Measurements from ENCODE around the gene NIM1K.
"Not testable (repeated sequence)": the region's sequence is repeated elsewhere in the genome, so short reads cannot be mapped to it uniquely, and the experiment has no call there.

Gene NIM1K

DNA sequence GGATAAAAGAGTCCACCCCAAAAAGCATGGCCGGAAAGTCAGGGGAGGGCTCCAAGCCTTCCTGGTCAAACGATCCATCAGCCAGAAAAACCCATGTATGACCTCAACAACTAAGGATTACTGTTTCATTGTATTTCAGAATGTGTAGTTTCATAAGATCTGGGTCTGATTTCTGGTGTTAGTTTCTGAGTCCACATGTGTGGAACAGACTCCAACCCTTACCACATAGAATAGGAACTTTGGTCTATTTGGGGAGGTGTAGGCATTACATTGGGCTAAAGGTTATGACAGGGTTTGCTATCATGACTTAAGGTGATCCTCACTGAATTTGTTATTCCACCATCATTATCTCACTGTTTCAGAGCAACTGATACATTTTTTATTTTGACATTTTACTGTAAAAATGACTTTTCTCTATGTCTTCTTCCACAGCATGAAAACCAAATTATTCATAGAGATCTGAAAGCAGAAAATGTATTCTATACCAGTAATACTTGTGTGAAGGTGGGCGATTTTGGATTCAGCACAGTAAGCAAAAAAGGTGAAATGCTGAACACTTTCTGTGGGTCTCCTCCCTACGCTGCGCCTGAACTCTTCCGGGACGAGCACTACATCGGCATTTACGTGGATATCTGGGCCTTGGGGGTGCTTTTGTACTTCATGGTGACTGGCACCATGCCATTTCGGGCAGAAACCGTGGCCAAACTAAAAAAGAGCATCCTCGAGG, 87.7 kb downstream of the NIM1K start:
- no peak for DNase-seq (ENCODE audit: low read depth, low spot score)

- no peak for DNase-seq (ENCODE audit: low read depth, low spot score)
These were observed 90.0 kb downstream of the NIM1K start for GRCh38 chr5:43281840-43282658.

GRCh38 chr5:43286623-43287022, 94.6 kb downstream of the NIM1K start:
- no peak for DNase-seq (ENCODE audit: low read depth, low spot score)

DNA sequence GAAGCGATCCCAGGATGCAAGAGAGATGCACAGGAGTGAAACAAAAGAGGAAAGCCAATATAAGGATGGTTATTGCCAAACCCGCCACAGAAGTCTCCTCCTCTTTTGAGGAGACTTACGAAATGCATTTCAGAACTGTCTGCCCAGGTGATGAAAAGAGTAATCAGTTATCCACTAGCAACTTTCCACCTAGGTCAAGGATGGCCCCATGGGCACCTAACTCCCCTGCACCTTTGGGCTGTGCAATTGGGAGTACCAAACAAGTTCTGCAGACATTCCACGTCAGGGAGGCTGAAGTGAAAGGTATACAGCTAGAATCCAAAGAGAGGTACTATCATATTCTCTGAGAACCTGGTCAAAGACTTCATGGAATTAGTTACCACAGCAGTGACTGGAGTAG, 95.5 kb downstream of the NIM1K start:
- no peak for DNase-seq (ENCODE audit: low read depth, low spot score)

GRCh38 chr5:43288269-43288831, 96.3 kb downstream of the NIM1K start:
- DNase-seq (ENCODE audit: low read depth, low spot score) = no peak

- no peak for DNase-seq (ENCODE audit: low read depth, low spot score)
These were observed 98.7 kb downstream of the NIM1K start for GRCh38 chr5:43290726-43291125.

DNA sequence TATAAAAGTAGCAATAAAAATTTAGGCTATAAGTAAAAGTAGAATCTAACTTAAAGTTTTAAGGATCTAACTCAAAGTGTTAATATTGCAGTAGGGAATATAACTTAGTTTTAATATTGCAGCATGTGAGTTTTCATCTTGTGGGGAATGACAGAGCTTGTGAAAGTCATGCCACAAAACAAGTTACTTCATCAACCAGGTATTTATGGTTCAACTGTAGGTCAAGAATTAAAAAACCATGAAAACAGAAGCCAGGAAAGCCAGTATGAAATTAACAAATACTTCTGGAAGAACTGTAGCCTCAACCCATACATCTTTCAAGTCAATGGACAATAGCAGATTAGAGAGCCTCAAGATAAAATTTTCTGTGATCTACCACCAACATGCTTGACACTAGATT, 102.2 kb downstream of the NIM1K start:
- no peak for DNase-seq (ENCODE audit: low read depth, low spot score)

DNA sequence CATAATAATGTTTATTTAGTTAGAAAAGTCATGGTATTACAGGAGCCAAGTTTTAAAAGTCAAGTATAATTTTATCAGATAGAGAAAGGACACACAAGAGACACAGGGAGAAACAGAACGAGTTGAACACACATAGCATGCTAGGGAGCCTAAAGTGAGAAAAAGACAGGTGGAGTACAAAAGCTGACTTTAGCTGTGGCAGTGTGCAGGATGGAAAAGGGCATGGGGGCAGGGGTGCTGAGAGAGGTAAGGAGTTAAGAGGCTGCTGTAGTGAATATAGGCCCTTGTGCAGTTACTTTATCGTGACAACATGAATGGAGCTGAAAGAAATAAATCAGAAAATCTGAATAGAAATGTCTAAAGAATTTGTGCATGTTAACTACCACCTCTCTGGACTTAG, 103.2 kb downstream of the NIM1K start:
- DNase-seq (ENCODE audit: low read depth, low spot score) = no peak

DNA sequence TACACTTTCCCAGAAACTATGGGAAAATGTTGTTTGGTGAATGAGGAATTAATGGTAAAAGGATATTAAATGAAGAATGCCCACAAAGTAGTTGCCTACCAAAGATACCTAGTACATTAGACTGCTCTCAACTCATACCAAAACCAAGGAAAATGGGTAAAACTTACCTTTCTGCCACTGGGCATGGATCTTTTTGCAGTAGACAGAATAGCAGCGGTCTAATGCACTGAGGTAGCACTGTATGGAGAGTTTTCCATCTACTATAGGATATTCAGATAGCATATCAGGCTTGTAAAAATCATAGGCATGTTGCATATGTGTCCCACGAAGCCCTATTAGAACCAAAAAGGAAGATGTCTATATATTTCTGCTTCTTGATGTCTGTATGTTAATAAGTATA, 104.8 kb downstream of the NIM1K start:
- DNase-seq (ENCODE audit: low read depth, low spot score) = no peak

DNA sequence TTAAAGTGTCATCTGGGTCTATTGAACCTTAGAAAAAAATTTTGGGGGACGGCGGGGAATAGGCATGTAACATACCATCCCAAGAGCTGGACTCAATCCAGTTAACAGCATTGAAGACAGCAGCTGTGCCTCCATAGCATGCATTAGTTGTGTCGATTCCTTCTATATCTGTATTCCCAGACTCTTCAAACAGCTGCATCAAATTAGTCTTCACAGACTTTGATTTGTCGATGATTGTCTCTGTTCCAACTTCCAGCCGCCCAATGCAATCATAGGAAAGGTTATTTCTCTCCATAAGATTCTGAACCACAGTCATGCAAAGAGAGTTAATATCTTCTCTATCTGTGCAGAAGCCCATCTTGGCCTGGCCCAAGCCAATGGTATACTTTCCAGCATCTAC, 106.4 kb downstream of the NIM1K start:
- no peak for DNase-seq (ENCODE audit: low read depth, low spot score)

DNA sequence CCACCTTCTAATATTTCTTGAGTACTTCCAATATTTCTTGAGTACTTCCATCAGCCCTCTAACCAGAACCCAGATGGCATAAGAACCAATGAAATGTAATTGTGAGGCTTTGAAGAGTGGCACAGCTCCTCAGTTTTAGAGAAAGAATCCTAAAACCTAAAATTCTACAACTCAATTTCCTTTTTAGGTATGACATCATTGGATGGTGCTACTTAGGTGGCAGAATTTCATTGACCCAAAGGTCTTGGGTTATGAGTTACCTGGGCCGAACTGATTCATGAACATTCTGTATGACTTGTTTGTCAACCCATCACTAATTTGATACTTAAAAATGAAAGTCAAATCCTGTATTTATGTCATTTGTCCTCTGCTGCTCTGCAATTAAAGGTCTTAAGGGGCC, 108.1 kb downstream of the NIM1K start:
- DNase-seq (ENCODE audit: low read depth, low spot score) = no peak

DNA sequence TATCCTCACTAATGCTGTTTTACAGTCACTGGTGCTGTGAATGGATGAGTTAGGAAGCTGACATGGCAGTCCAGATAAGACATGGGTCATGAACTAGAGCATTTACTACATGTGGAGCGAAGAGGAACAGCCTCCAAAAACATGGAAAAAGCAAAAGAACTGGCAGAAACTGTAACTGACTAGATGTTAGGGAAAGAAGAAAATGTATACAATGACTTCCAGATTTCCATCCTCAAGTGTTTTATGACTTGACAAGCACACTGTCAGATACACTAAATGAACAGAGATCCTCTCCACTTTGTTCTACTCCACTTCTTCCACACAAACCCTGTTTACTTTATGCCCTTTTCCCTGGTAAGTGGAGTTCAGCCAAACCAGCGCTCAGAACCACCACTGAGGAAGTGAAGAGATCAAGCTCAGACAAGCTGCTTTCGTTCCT, 109.6 kb downstream of the NIM1K start:
- no peak for DNase-seq (ENCODE audit: low read depth, low spot score)

- no peak for DNase-seq (ENCODE audit: low read depth, low spot score)
These were observed 110.5 kb downstream of the NIM1K start for GRCh38 chr5:43302481-43302880.

- DNase-seq (ENCODE audit: low read depth, low spot score) = no peak
These were observed 111.2 kb downstream of the NIM1K start for GRCh38 chr5:43303242-43303641.

DNA sequence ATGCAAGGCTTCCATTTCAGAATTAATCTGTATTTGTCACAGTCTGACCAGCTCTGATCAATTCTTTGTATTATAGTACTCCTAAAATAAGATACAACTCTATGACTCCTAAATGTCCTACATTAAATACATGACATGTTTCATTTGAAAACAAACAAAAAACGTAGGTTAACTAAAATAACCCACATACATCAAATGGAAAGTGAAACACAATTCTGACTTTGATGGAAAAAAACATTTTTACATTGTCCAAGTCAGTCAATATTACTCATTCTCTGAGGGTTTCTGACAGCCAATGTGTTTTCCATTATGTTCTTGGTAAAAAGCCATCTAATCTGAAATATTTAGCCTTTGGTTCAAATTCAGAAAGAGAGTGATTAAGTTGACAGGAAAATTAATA, 112.5 kb downstream of the NIM1K start:
- DNase-seq (ENCODE audit: low read depth, low spot score) = no peak

GRCh38 chr5:43305948-43306565, 114.0 kb downstream of the NIM1K start:
- no peak for DNase-seq (ENCODE audit: low read depth, low spot score)

DNA sequence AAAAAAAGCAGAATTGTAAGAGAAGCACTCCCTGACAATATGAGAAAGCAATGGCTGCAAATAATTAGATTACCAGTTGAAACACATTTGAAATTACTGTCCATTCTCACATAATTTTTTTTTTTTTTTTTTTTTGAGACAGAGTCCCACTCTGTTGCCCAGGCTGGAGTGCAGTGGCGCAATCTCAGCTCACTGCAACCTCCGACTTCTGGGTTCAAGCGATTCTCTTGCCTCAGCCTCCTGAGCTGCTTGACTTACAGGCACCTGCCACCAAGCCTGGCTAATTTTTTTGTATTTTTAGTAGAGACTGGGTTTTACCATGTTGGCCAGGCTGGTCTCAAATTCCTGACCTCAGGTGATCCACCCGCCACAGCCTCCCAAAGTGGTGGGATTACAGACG, 114.9 kb downstream of the NIM1K start:
- not testable (repeated sequence) for DNase-seq (ENCODE audit: low read depth, low spot score)

GRCh38 chr5:43309122-43309521, 117.1 kb downstream of the NIM1K start:
- no peak for DNase-seq (ENCODE audit: low read depth, low spot score)

- DNase-seq (ENCODE audit: low read depth, low spot score) = no peak
These were observed 117.6 kb downstream of the NIM1K start for GRCh38 chr5:43309637-43310036.

GRCh38 chr5:43312076-43312661, 120.1 kb downstream of the NIM1K start:
- DNase-seq (ENCODE audit: low read depth, low spot score) = no peak

- no peak for DNase-seq (ENCODE audit: low read depth, low spot score)
These were observed 120.6 kb downstream of the NIM1K start for GRCh38 chr5:43312699-43313034.
